SK-N-SH treated with all-trans-retinoic acid at 6 μM for 48 hours (cell line): ENCODE results near the gene CCDC40.

Experiments
- ATAC-seq: fragments of 200-7000 bp; cut with Tn5 transposase; 3 replicates; pipeline ENCODE4 v1.9.1; 2020; ENCODE audit warnings: mild to moderate bottlenecking, moderate library complexity
- ARNTL ChIP-seq: fragments of 450-650 bp; formaldehyde crosslinking; IDR thresholded peaks from 2 replicates; pipeline ENCODE4 v1.5.0; 2020; ENCODE audit warnings: low read depth, mild to moderate bottlenecking, moderate library complexity, borderline replicate concordance
- BACH2 ChIP-seq: fragments of 250-450 bp; sonication (Bioruptor Pico); IDR thresholded peaks from 2 replicates; pipeline ENCODE4 v1.9.0; 2021; ENCODE audit warnings: mild to moderate bottlenecking, borderline replicate concordance
- CREB5 ChIP-seq: fragments of 250-450 bp; sonication (Bioruptor Pico); IDR thresholded peaks from 2 replicates; pipeline ENCODE4 v1.5.1; 2020; ENCODE audit warnings: low read depth, mild to moderate bottlenecking, moderate library complexity
- CSDC2 ChIP-seq: fragments of 250-450 bp; sonication (Bioruptor Pico); IDR thresholded peaks from 2 replicates; pipeline ENCODE4 v1.5.0; 2020; ENCODE audit warnings: mild to moderate bottlenecking, moderate library complexity
- CSRNP3 ChIP-seq: fragments of 250-450 bp; sonication (Bioruptor Pico); IDR thresholded peaks from 2 replicates; pipeline ENCODE4 v1.5.1; 2021; ENCODE audit warnings: mild to moderate bottlenecking, moderate library complexity
- ESRRG ChIP-seq: fragments of 250-450 bp; sonication (Bioruptor Pico); IDR thresholded peaks from 2 replicates; pipeline ENCODE4 v1.6.1; 2021; ENCODE audit warnings: mild to moderate bottlenecking
- GLIS3 ChIP-seq: fragments of 250-450 bp; sonication (Bioruptor Pico); IDR thresholded peaks from 2 replicates; pipeline ENCODE4 v1.5.0; 2020; ENCODE audit warnings: mild to moderate bottlenecking, moderate library complexity
- ISL1 ChIP-seq: fragments of 250-450 bp; sonication (Bioruptor Pico); IDR thresholded peaks from 2 replicates; pipeline ENCODE4 v2.1.2; 2022; ENCODE audit warnings: mild to moderate bottlenecking, moderate library complexity
- OSR1 ChIP-seq: fragments of 250-450 bp; sonication (Bioruptor Pico); IDR thresholded peaks from 2 replicates; pipeline ENCODE4 v1.8.0; 2022; ENCODE audit warnings: moderate library complexity, mild to moderate bottlenecking, inconsistent platforms
- PATZ1 ChIP-seq: fragments of 250-450 bp; sonication (Bioruptor Pico); IDR thresholded peaks from 2 replicates; pipeline ENCODE4 v1.8.0; 2020; ENCODE audit warnings: mild to moderate bottlenecking, moderate library complexity, borderline replicate concordance
- POU6F1 ChIP-seq: fragments of 250-450 bp; sonication (Bioruptor Pico); IDR thresholded peaks from 2 replicates; pipeline ENCODE4 v1.8.0; 2021; ENCODE audit warnings: low read depth, mild to moderate bottlenecking, moderate library complexity, borderline replicate concordance
- PPARA ChIP-seq: fragments of 250-450 bp; sonication (Bioruptor Pico); IDR thresholded peaks from 2 replicates; pipeline ENCODE4 v1.5.0; 2020; ENCODE audit warnings: mild to moderate bottlenecking, borderline replicate concordance
- RARB ChIP-seq: fragments of 250-450 bp; sonication (Bioruptor Pico); IDR thresholded peaks from 2 replicates; pipeline ENCODE4 v1.8.0; 2021; ENCODE audit warnings: mild to moderate bottlenecking, moderate library complexity
- SNAI2 ChIP-seq: fragments of 250-450 bp; sonication (Bioruptor Pico); IDR thresholded peaks from 2 replicates; pipeline ENCODE4 v1.5.0; 2020; ENCODE audit warnings: mild to moderate bottlenecking, moderate library complexity
- TCF4 ChIP-seq: fragments of 250-450 bp; sonication (Bioruptor Pico); IDR thresholded peaks from 2 replicates; pipeline ENCODE4 v1.8.0; 2021; ENCODE audit warnings: mild to moderate bottlenecking, moderate library complexity, borderline replicate concordance
- TOX ChIP-seq: fragments of 250-450 bp; sonication (Bioruptor Pico); IDR thresholded peaks from 2 replicates; pipeline ENCODE4 v1.8.0; 2021; ENCODE audit warnings: mild to moderate bottlenecking, moderate library complexity, borderline replicate concordance
- TSHZ2 ChIP-seq: fragments of 250-450 bp; sonication (Bioruptor Pico); IDR thresholded peaks from 2 replicates; pipeline ENCODE4 v1.5.0; 2020; ENCODE audit warnings: mild to moderate bottlenecking, moderate library complexity
- ZC3H10 ChIP-seq: fragments of 250-450 bp; sonication (Bioruptor Pico); IDR thresholded peaks from 2 replicates; pipeline ENCODE4 v1.5.1; 2021; ENCODE audit warnings: mild to moderate bottlenecking, moderate library complexity
- ZFP3 ChIP-seq: fragments of 250-450 bp; sonication (Bioruptor Pico); IDR thresholded peaks from 2 replicates; pipeline ENCODE4 v1.5.0; 2020; ENCODE audit warnings: mild to moderate bottlenecking, moderate library complexity
- ZFP30 ChIP-seq: fragments of 450-650 bp; formaldehyde crosslinking; IDR thresholded peaks from 2 replicates; pipeline ENCODE4 v1.5.0; 2022; ENCODE audit warnings: mild to moderate bottlenecking, moderate library complexity
- ZNF565 ChIP-seq: fragments of 450-650 bp; formaldehyde crosslinking; conservative IDR thresholded peaks from 2 replicates; pipeline ENCODE4 v1.5.0; 2020; ENCODE audit warnings: low read depth, mild to moderate bottlenecking, moderate library complexity
- ZNF70 ChIP-seq: fragments of 450-650 bp; formaldehyde crosslinking; IDR thresholded peaks from 2 replicates; pipeline ENCODE4 v1.5.0; 2020; ENCODE audit warnings: mild to moderate bottlenecking, moderate library complexity
- ZNF8 ChIP-seq: fragments of 450-650 bp; formaldehyde crosslinking; IDR thresholded peaks from 2 replicates; pipeline ENCODE4 v1.5.0; 2020; ENCODE audit warnings: mild to moderate bottlenecking, moderate library complexity

CCDC40 gene

GRCh38 chr17:80033840-80034239 lies 2.6 kb upstream of the CCDC40 start:
- no peak for ATAC-seq
- TF ChIP-seq ZC3H10 (CRISPR knock-in tag) (no peak), SNAI2 (CRISPR knock-in tag) (no peak), ZFP3 (CRISPR knock-in tag) (no peak), ZNF70 (CRISPR knock-in tag) (no peak), PATZ1 (CRISPR knock-in tag) (no peak), ARNTL (CRISPR knock-in tag) (no peak), ISL1 (CRISPR knock-in tag) (no peak), ZNF565 (no peak), TCF4 (CRISPR knock-in tag) (no peak), PPARA (CRISPR knock-in tag) (no peak), CSDC2 (CRISPR knock-in tag) (no peak), RARB (CRISPR knock-in tag) (no peak), TOX (CRISPR knock-in tag) (no peak), ESRRG (no peak), GLIS3 (CRISPR knock-in tag) (no peak), CSRNP3 (CRISPR knock-in tag) (no peak), BACH2 (CRISPR knock-in tag) (no peak), ZNF8 (CRISPR knock-in tag) (no peak), POU6F1 (CRISPR knock-in tag) (no peak)

GRCh38 chr17:80034791-80035686 lies 1.4 kb upstream of the CCDC40 start:
- no peak for TF ChIP-seq SNAI2 (CRISPR knock-in tag)
- TF ChIP-seq ZNF70 (CRISPR knock-in tag) = no peak
- TF ChIP-seq PPARA (CRISPR knock-in tag) = no peak
- TF ChIP-seq TSHZ2 (CRISPR knock-in tag) = no peak
- TF ChIP-seq CREB5 = no peak
- no peak for TF ChIP-seq RARB (CRISPR knock-in tag)
- no peak for TF ChIP-seq TOX (CRISPR knock-in tag)
- no peak for TF ChIP-seq ZFP3 (CRISPR knock-in tag)
- TF ChIP-seq OSR1 (CRISPR knock-in tag) = no peak
- TF ChIP-seq ISL1 (CRISPR knock-in tag) = no peak
- TF ChIP-seq ZNF565 = no peak
- no peak for TF ChIP-seq POU6F1 (CRISPR knock-in tag)
- TF ChIP-seq GLIS3 (CRISPR knock-in tag) = no peak
- TF ChIP-seq TCF4 (CRISPR knock-in tag) = no peak
- TF ChIP-seq ESRRG = no peak
- no peak for TF ChIP-seq ZFP30 (CRISPR knock-in tag)
- TF ChIP-seq ARNTL (CRISPR knock-in tag) = no peak
- no peak for TF ChIP-seq ZNF8 (CRISPR knock-in tag)
- TF ChIP-seq, all 23 proteins: peak for 0
- ATAC-seq = no peak
